ENCODE data around the gene DUSP28.

Gene DUSP28

GRCh38 chr2:240573071-240573515, 12.9 kb downstream of the DUSP28 start:
- no peak for DNase-seq (ENCODE audit: low spot score)

GRCh38 chr2:240573516-240574385, 13.6 kb downstream of the DUSP28 start:
- DNase-seq (ENCODE audit: low spot score): no peak

DNA sequence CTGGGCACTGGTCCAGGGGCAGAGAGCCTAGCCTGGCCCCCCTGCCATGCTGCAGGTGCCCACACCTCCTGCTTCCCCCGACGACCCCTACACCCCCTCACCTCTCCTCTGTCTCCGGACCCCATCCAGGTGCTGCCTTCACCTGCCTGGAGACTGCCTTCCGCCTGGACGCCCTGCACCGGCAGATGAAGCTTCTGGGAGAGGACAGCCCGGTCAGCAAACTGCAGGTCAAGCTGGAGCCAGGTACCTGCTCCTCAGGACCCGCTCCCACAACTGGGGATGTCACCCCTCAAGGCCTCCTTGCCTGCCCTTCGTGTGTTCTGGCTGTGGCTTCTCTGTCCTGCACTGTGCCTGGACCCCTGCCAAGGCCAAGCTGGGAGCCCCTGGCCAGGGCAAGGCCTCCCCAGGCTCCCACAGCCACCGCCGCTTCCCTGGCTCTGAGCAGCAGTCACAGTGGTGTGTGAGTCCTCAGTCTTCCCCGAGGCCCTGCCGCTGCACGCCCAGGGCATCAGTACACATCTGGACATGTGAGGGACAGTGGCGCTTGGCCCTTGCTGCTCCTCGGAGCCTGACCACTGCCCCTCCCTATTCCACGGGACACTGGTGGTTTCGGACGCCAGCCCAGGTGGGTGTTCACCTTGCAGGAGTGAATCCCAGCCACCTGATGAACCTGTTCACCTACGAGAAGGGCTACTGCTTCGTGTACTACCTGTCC, 14.4 kb downstream of the DUSP28 start:
- DNase-seq (ENCODE audit: low spot score): no peak

DNA sequence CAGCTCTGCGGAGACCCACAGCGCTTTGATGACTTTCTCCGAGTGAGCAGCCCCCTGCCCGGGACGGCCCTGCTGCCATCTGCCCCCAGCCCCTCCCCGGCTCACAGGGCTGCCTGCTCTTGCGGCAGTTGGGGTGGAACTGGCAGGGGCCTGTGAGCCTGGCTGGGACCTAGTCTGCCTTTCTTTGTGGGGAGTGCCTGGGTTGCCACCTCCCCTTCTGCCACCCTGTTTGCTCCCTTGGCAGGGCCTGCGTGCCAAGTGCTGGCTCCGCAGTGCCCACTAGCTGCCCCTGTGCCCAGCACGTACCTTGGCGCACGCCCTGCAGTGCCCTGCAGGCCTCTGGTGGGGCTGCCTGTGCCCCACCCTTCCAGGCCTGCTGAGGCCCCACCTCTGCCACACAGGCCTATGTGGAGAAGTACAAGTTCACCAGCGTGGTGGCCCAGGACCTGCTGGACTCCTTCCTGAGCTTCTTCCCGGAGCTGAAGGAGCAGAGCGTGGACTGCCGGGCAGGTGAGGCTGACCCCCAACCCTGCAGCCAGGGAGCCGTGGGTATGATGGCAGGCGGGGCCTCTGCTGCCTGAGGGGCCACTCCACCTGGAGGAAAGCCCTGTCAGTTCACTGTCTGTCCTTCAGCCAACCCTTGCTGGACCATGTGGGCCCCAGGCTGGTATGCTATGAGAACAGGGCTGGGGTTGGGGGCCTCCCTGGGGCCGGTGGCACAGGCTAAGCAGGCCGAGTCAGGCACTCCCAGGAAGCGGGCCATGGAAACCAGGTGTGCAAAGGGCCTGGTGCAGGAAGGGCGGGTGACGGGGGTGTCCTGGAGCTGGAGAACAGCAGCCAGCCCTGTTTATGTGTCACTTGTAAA, 15.2 kb downstream of the DUSP28 start:
- DNase-seq (ENCODE audit: low spot score): no peak

DNA sequence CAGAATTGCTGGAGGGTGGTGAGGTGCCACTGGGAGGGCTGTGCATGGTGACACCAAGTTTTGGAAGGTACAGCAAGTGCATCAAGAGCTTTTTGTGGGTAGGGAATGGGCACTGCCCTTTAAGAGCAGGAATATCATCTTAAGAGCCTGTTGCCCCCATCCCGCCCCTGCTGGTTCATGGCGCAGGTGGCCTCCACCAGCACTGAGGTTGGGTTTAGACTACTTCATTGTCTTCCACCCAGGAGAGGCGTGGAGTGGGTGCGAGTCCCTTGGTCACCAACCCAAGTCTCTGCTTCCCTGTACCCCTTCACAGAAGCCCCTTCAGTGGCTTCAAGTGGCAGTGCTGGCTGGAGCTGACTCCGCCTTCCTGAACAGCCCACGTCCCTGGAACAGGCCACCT, 15.9 kb downstream of the DUSP28 start:
- no peak for DNase-seq (ENCODE audit: low spot score)

- no peak for DNase-seq (ENCODE audit: low spot score)
These were observed 16.5 kb downstream of the DUSP28 start for GRCh38 chr2:240576436-240577205.

GRCh38 chr2:240577281-240578109, 17.3 kb downstream of the DUSP28 start:
- no peak for DNase-seq (ENCODE audit: low spot score)

DNA sequence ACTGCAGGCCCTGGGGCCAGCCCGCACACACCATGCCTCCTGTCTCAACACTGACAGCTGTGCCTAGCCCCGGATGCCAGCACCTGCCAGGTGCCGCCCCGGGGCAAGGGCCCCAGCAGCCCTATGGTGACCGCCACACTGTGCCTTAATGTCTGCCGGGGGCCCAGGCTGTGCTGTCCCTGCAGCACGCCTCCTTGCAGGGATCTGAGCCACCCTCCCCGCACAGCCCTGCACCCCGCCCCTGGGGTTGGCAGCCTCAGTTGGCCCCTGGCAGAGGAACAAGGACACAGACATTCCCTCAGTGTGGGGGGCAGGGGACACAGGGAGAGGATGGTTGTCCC, 17.9 kb downstream of the DUSP28 start:
- no peak for DNase-seq (ENCODE audit: low spot score)

GRCh38 chr2:240578488-240578887, 18.3 kb downstream of the DUSP28 start:
- DNase-seq (ENCODE audit: low spot score): no peak

DNA sequence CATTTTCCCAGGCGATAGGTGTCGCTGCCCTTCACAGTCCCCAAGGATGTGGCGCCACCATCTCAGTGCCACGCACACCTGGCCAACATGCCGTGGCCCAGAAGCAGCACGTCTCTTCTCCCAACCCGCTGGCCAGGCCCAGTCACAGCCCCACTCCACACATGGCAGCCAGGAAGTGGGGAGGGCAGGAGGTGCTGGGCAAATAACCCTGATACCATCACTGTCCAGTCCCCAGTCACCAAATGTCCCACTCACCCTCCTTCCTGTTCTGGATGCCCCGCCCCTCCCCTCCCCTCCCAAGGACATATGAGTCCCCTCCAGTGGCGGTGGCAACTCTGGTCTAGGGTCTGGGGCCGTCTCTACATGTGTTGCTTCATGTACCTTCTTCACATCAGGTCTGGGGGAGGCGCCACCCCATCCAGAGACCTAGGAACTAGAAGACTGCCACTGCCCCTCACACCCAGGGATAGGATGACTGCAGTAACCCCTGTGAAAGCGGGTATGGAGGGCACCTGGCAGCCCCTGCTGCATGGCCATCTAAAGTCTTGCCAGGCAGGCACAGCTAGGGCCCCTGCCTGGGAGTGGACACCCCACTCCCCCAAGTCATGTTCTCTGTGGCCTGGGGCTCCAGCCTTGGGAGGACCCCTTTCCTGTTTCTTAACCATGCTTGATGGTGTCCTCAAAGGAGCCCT, 19.1 kb downstream of the DUSP28 start:
- no peak for DNase-seq (ENCODE audit: low spot score)

DNA sequence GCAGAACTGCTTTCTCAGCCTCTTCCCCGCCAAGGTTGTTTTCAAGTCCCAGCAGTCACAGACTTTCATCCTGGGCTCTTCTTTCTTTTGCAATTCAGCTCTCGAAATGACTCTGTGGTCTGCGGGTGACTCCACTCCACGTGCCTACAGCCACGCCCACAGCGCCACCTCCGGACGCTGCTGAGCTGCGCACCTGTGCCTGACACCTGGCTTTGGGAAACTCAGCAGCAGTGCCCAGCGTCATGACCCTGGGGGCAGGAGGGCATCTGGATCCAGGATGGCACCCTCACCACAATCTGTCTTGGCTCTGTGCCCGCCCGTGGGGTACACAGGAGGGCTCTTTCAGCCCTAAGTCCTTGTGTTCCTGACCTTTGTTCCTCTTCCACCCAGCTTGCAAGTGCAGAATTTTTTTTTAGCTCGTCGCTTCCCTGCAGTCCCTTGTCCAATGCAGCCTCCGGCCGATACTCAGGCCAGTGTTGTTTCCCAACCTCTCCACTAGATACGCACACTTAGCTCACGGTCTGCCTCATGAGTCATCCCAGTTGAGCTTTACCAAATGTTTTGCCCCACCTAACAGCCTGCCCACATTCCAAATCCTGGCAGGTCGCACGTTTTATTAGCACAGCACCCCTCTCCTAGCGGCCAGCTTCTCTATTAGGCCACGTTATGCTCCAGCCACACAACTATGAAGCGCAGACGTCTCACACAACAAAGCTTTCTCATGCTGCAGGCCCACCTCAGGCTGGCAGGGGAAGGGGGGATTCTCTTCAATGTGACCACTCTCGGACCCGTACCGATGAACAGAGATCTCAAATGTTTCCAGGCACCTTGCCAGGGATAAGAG, 19.8 kb downstream of the DUSP28 start:
- DNase-seq (ENCODE audit: low spot score): peak; percentile 86

DNA sequence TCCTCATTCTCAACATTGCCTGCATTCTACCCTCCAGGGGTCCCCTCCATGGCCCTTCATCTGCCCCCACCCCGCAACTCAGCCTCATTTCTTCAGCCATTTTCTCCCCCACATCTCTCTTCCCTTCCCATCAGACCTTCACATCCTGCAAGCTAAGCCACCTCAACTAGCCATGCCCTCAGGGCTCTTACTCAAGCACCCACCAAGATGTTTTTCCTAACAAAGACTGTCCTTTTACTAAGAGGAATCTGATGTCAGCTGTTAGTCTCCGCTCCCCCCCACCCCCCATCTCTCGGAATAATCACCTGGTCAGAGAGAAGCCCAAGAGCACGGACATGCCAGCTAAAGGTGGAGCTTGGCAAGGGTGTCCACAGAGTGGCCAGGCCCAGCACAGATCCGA, 21.7 kb downstream of the DUSP28 start:
- DNase-seq (ENCODE audit: low spot score): no peak

DNA sequence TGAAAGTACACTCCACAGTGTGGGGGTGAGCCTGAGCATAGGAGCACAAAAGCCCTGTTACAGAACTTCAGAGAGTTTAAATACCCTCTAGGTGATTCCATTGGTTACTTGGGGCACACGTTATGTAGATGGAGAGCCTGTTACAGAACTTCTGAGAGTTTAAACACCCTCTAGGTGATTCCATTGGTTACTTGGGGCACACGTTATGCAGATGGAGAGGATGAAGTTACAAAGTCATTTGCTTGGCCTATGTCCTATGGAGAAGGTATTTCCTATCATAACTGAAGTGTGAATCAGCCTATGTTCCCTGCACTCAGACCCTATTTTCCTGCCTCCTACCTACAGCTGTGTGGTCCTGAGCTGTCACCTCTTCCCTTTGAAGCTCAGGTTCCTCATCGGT, 22.6 kb downstream of the DUSP28 start:
- DNase-seq (ENCODE audit: low spot score): no peak

DNA sequence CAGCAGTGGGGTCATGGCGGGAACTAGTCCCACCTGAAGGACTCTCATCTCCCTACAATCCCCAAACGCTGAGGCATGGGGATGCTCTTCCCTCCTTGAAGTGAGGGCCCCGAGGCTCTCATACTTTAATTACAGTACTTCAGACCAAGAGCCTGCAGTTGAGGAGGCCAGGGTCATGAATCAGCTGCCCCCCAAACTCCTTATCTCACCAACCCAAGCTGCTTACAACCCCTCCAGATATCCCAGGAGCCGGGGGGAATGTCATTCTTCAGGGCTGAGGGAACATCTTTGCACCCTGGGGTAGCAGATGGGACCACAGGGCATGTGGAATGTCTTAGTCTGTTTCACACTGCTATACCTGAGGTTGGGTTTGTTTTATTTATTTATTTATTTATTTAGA, 23.6 kb downstream of the DUSP28 start:
- no peak for DNase-seq (ENCODE audit: low spot score)

DNA sequence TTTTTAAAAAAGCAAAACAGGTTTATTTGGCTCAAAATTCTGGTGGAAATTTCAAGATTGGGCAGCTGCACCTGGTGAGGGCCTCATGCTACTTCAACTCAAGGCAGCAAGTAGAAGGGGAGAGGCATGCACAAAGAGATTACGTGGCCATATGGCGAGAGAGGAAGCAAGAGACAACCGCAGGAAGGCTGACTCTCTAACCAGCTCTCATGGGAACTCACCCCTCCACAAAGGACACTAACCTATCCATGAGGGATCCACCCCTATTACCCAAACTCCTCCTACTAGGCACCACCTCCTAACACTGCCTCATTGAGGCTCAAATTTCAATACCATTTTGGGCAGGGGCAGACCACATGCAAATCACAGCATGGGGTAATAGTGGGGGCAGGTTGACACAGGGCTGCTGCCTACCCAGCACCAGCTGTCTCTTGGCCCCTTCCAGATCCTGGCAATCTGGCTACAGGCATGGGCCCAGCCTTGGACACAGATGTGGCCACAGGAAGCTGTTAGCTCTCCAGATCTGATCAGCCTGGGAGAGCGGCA, 24.4 kb downstream of the DUSP28 start:
- no peak for DNase-seq (ENCODE audit: low spot score)

- no peak for DNase-seq (ENCODE audit: low spot score)
These were observed 24.9 kb downstream of the DUSP28 start for GRCh38 chr2:240585101-240585500.

DNA sequence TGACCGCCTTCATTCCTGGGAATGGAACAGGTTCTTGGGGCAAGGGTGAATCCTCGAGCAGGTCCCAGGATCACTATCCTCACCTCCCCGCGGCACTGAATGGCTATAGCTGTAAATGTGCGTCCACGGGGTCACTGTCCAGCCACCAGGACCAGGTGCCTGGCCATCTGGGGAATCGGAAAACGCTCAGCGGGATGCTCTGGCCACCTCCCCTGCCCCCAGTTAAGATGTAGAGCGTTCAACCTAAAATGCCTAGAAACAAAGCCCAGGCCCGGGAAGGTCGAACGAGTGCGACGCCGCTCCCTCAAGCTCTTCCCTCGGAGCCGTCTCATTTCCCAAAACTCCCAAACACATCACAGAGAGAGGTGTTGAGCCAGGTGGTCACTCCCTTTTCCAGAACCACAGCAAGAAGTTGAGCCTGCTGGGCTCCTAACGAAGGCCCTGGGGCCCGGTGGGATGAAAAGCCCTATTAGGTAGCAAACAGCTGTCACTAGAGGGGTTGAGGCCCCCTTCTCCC, 25.6 kb downstream of the DUSP28 start:
- no peak for DNase-seq (ENCODE audit: low spot score)

- peak; percentile 95 for DNase-seq (ENCODE audit: low spot score)
These were observed 26.2 kb downstream of the DUSP28 start, which contains the start of gene CAPN10 for GRCh38 chr2:240586198-240586918. Gene CAPN10 (plus strand): TSS chr2:240586734. CDS start chr2:240586912, 178 bp downstream.

All from CD4-positive, alpha-beta T cell treated with Interleukin-2 at 100 ng/mL for 4 hours (primary cell).